GM12874 (cell line): Measurements from ENCODE around the gene CREBBP.

Experiments used
- CTCF ChIP-seq: IDR thresholded peaks from 2 replicates; pipeline ENCODE4 v1.5.1; 2011; ENCODE audit warnings: low read depth, mild to moderate bottlenecking, control low read depth, low read length, moderate library complexity; ENCODE audit not compliant: insufficient read depth

Gene CREBBP

GRCh38 chr16:3804426-3805016 lies 76.0 kb downstream of the CREBBP start:
- no peak for TF ChIP-seq CTCF

GRCh38 chr16:3800477-3801270 lies 79.8 kb downstream of the CREBBP start:
- no peak for TF ChIP-seq CTCF

GRCh38 chr16:3800019-3800418 lies 80.5 kb downstream of the CREBBP start:
- TF ChIP-seq CTCF, result no peak

- TF ChIP-seq CTCF, result no peak
These were observed 81.2 kb downstream of the CREBBP start for GRCh38 chr16:3799354-3799753.

- TF ChIP-seq CTCF, result no peak
These were observed 81.7 kb downstream of the CREBBP start for GRCh38 chr16:3798838-3799237.

GRCh38 chr16:3797904-3798811 lies 82.4 kb downstream of the CREBBP start:
- no peak for TF ChIP-seq CTCF

- no peak for TF ChIP-seq CTCF
These were observed 83.0 kb downstream of the CREBBP start for GRCh38 chr16:3797473-3797872.
